ENCODE data around the gene RASA4B.
"Not testable (repeated sequence)": the region's sequence is repeated elsewhere in the genome, so short reads cannot be mapped to it uniquely, and the experiment has no call there.

Gene RASA4B

GRCh38 chr7:102516951-102517350 lies 626 bp downstream of the RASA4B start:
- H4K12ac ChIP-seq (ENCODE audit: low read depth, low read length); H3K27me3 ChIP-seq (ENCODE audit: insufficient read depth, low read length); H3K79me2 ChIP-seq (ENCODE audit: control insufficient read depth, insufficient read depth, low read length, poor library complexity); H4K91ac ChIP-seq (ENCODE audit: low read depth, low read length); DNase-seq; H3K4me2 ChIP-seq (ENCODE audit: low read length); H3K18ac ChIP-seq (ENCODE audit: low read length); H2BK120ac ChIP-seq (ENCODE audit: insufficient read depth, low read length, poor library complexity); H3K23ac ChIP-seq (ENCODE audit: low read length); H2BK5ac ChIP-seq (ENCODE audit: low read depth, low read length, poor library complexity); H3K27ac ChIP-seq (ENCODE audit: low read depth, low read length); H3K4ac ChIP-seq (ENCODE audit: low read depth, low read length); H2AFZ ChIP-seq (ENCODE audit: insufficient read depth, low read length, poor library complexity); H3K9me3 ChIP-seq (ENCODE audit: insufficient read depth, low read depth, low read length); H3K36me3 ChIP-seq (ENCODE audit: control insufficient read depth in 1 of 2, insufficient read depth in 2 of 2, low read length in 2 of 2); H2AK5ac ChIP-seq (ENCODE audit: low read length); H2BK12ac ChIP-seq (ENCODE audit: low read length); H3K4me1 ChIP-seq (ENCODE audit: control insufficient read depth in 1 of 2, insufficient read depth in 2 of 2, low read length in 2 of 2); H4K8ac ChIP-seq (ENCODE audit: low read depth, low read length); H3K79me1 ChIP-seq (ENCODE audit: low read length); H3K14ac ChIP-seq (ENCODE audit: low read length); H3K4me3 ChIP-seq (ENCODE audit: low read depth, low read length); H3K9ac ChIP-seq (ENCODE audit: low read length): not testable (repeated sequence)
- no CpG with 5 or more reads among the region's 10 CpGs for WGBS (ENCODE audit: extremely low coverage, insufficient coverage, insufficient read length)

DNA sequence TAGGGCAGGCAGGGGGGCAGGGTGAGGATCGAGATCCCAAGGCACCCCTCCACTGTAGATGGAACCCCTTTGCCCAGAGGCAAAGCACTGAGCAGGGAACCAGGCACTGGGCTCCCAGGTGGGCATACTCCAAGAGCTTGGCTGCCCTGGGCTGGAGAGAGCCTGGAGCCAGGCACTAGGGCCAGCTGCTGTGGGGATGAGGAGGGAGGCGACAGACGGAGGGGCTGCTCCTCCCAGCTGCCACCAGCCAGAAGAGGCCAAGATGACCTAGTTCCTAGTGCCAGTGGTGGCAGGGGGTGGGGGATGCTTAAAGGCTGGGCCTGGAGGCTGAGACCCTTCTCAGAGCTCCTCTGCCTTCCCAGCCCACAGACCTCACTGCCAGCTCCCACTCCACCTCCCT lies 1.7 kb downstream of the RASA4B start:
- H2BK12ac ChIP-seq (ENCODE audit: low read length); H3K4ac ChIP-seq (ENCODE audit: low read depth, low read length); H2BK5ac ChIP-seq (ENCODE audit: low read depth, low read length, poor library complexity); DNase-seq; H3K4me3 ChIP-seq (ENCODE audit: low read depth, low read length); H3K79me1 ChIP-seq (ENCODE audit: low read length); H3K79me2 ChIP-seq (ENCODE audit: control insufficient read depth, insufficient read depth, low read length, poor library complexity); H3K4me1 ChIP-seq (ENCODE audit: control insufficient read depth in 1 of 2, insufficient read depth in 2 of 2, low read length in 2 of 2); H4K12ac ChIP-seq (ENCODE audit: low read depth, low read length); H3K27me3 ChIP-seq (ENCODE audit: insufficient read depth, low read length); H3K4me2 ChIP-seq (ENCODE audit: low read length); H3K14ac ChIP-seq (ENCODE audit: low read length); H3K23ac ChIP-seq (ENCODE audit: low read length); H2AK5ac ChIP-seq (ENCODE audit: low read length); H3K18ac ChIP-seq (ENCODE audit: low read length); H3K36me3 ChIP-seq (ENCODE audit: control insufficient read depth in 1 of 2, insufficient read depth in 2 of 2, low read length in 2 of 2); H4K8ac ChIP-seq (ENCODE audit: low read depth, low read length); H2BK120ac ChIP-seq (ENCODE audit: insufficient read depth, low read length, poor library complexity); H3K27ac ChIP-seq (ENCODE audit: low read depth, low read length); H3K9ac ChIP-seq (ENCODE audit: low read length); H2AFZ ChIP-seq (ENCODE audit: insufficient read depth, low read length, poor library complexity); H4K91ac ChIP-seq (ENCODE audit: low read depth, low read length); H3K9me3 ChIP-seq (ENCODE audit: insufficient read depth, low read depth, low read length): not testable (repeated sequence)
- no CpG with 5 or more reads among the region's 3 CpGs for WGBS (ENCODE audit: extremely low coverage, insufficient coverage, insufficient read length)

DNA sequence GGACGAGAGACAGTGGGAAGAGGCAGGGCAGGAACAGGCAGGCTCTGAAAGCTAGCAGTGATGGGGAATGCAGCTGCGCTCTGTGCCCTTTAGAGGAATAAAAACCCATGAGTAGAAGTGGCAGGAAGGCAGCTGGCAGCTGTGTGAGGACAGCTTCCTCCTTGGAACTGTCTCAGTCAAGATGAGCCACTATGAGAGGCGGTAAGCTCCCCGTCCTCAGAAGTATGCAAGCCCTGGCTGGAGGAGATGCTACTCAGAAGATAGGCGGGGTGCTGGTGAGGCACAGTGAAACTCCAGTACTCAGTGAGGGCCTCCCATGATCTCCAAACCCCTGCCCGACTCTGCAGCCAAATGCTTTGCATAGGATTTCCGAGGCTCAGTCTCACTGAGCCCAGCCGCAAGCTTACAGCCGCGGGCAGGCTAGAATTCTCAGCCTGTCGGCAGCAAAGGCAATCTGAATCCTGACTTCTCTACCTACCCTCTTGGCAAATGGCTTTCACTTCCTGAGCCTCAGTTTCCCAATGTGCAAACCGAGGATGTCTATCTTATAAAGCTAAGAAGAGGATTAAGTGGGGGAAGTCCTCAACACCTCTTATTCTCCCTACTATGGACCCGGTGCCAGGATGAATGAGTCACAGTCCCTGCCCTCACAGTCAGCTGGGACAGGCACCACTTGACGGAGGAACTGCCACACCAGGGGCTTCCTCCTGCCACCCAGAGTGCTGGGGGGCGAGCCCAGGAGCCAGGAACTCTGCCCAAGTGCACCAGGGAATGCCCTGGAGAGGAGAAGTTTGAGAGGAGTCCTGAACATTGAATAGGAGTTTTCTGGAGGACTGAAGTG lies 2.5 kb downstream of the RASA4B start:
- not testable (repeated sequence) for H3K27me3 ChIP-seq (ENCODE audit: insufficient read depth, low read length); H4K91ac ChIP-seq (ENCODE audit: low read depth, low read length); DNase-seq; H2BK5ac ChIP-seq (ENCODE audit: low read depth, low read length, poor library complexity); H2AK5ac ChIP-seq (ENCODE audit: low read length); H3K9ac ChIP-seq (ENCODE audit: low read length); H3K36me3 ChIP-seq (ENCODE audit: control insufficient read depth in 1 of 2, insufficient read depth in 2 of 2, low read length in 2 of 2); H3K4me3 ChIP-seq (ENCODE audit: low read depth, low read length); H3K4ac ChIP-seq (ENCODE audit: low read depth, low read length); H2AFZ ChIP-seq (ENCODE audit: insufficient read depth, low read length, poor library complexity); H3K4me1 ChIP-seq (ENCODE audit: control insufficient read depth in 1 of 2, insufficient read depth in 2 of 2, low read length in 2 of 2); H4K12ac ChIP-seq (ENCODE audit: low read depth, low read length); H2BK12ac ChIP-seq (ENCODE audit: low read length); H3K18ac ChIP-seq (ENCODE audit: low read length); H3K4me2 ChIP-seq (ENCODE audit: low read length); H4K8ac ChIP-seq (ENCODE audit: low read depth, low read length); H3K9me3 ChIP-seq (ENCODE audit: insufficient read depth, low read depth, low read length); H3K27ac ChIP-seq (ENCODE audit: low read depth, low read length); H3K79me2 ChIP-seq (ENCODE audit: control insufficient read depth, insufficient read depth, low read length, poor library complexity); H3K79me1 ChIP-seq (ENCODE audit: low read length); H3K23ac ChIP-seq (ENCODE audit: low read length); H3K14ac ChIP-seq (ENCODE audit: low read length); H2BK120ac ChIP-seq (ENCODE audit: insufficient read depth, low read length, poor library complexity)
- no CpG with 5 or more reads among the region's 15 CpGs for WGBS (ENCODE audit: extremely low coverage, insufficient coverage, insufficient read length)

DNA sequence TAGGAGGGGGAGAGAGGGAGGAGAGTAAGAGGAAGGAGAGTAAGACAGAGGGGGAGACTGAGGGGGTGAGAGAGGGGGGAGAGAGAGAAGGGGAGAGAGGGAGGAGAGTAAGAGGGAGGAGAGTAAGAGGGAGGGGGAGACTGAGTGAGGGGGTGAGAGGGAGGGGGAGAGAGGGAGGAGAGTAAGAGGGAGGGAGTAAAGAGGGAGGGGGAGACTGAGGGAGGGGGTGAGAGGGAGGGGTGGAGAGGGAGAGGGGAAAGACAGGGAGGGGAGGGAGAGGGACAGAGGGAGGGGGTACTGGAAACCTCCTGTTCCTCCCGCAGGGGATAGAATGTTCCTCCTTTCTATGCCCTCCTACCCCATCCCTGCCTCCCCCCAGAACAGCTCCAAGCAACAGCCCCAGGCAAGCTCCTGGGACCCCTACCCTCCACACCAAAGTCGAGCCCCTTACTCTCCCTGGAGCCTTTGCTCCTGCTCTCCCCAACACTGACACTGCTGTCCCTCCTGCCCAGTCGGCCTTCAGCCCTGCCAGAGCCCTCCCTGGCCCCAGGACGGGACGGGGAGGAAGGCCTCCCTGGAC lies 4.8 kb downstream of the RASA4B start:
- Histone ChIP-seq H4K91ac (ENCODE audit: low read depth, low read length) (peak overlapping the region; percentile 36), H3K18ac (ENCODE audit: low read length) (peak overlapping the region; percentile 54), H2BK12ac (ENCODE audit: low read length) (peak overlapping the region; percentile 15), H2AFZ (ENCODE audit: insufficient read depth, low read length, poor library complexity) (peak overlapping the region; percentile 52), H3K14ac (ENCODE audit: low read length) (peak overlapping the region; percentile 16), H4K8ac (ENCODE audit: low read depth, low read length) (peak overlapping the region; percentile 25)
- H3K23ac ChIP-seq (ENCODE audit: low read length); H3K79me1 ChIP-seq (ENCODE audit: low read length); H3K4me1 ChIP-seq (ENCODE audit: control insufficient read depth in 1 of 2, insufficient read depth in 2 of 2, low read length in 2 of 2); H3K36me3 ChIP-seq (ENCODE audit: control insufficient read depth in 1 of 2, insufficient read depth in 2 of 2, low read length in 2 of 2); H3K79me2 ChIP-seq (ENCODE audit: control insufficient read depth, insufficient read depth, low read length, poor library complexity); H2BK5ac ChIP-seq (ENCODE audit: low read depth, low read length, poor library complexity); H3K9ac ChIP-seq (ENCODE audit: low read length); H2AK5ac ChIP-seq (ENCODE audit: low read length); H3K4me3 ChIP-seq (ENCODE audit: low read depth, low read length); H3K4ac ChIP-seq (ENCODE audit: low read depth, low read length); DNase-seq; H3K27me3 ChIP-seq (ENCODE audit: insufficient read depth, low read length); H2BK120ac ChIP-seq (ENCODE audit: insufficient read depth, low read length, poor library complexity); H4K12ac ChIP-seq (ENCODE audit: low read depth, low read length); H3K4me2 ChIP-seq (ENCODE audit: low read length); H3K27ac ChIP-seq (ENCODE audit: low read depth, low read length); H3K9me3 ChIP-seq (ENCODE audit: insufficient read depth, low read depth, low read length): not testable (repeated sequence)
- no CpG with 5 or more reads among the region's 5 CpGs for WGBS (ENCODE audit: extremely low coverage, insufficient coverage, insufficient read length)
